GM19099 (cell line): ENCODE results near the gene DIP2B.

ENCODE experiments used
- POLR2A ChIP-seq: IDR thresholded peaks from 3 replicates; pipeline ENCODE4 v1.6.1; 2011; ENCODE audit warnings: low read depth; ENCODE audit not compliant: insufficient read length; ENCODE audit errors: extremely low read depth

DIP2B gene

DNA sequence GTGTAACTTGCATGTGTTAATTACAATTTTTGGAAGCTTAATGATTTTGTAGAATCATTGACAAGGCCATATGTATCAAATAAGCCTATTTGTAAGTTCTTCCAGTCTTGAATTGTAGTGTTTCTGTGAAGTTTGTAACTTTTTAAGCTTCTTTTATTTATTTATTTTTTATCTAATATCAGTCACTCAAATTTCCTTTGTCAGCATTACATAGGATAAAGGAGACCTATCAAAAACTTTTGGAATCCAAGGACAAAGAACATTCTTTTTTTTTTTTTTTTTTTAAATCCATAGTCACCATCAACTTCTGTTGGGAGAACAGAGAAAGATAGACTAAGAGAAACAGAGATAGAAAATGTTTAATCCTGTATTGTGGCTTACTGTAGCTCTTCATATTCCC is 36.4 kb downstream of the DIP2B start:
- TF ChIP-seq POLR2A = no peak

DNA sequence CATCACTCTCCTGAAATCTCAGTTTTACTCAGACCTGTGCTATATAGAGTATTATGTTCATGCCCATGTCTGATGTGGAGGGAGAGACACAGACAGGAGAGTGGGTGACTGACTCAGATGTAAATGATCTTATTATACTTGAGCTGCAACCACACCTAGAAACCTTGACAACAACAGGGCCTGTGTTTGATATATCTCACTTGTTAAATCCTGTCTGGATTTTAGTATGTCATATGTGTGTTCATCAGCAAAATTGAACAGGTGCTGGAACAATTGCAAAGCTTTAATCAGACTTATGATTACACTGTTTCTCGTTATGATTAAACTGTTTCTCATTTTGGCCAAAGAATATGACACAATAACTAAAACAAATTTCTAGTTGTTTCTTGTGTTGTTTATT is 37.7 kb downstream of the DIP2B start:
- no peak for TF ChIP-seq POLR2A

DNA sequence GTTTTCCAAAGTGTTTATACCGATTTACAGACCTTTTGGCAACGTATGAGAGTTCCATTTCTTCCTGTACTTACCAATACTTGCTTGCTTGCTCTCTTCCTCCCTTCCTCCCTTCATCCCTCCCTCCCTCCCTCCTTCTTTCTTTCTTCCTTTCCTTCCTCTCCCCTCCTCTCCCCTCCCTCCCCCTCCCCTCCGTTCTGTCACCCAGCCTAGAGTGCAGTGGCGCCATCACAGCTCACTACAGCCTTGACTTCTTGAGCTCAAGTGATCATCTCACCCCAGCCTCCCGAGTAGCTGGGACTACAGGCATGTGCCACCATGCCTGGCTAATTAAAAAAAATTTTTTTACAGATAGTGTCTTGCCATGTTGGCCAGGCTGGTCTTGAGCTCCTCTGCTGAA is 40.4 kb downstream of the DIP2B start:
- TF ChIP-seq POLR2A = no peak

DNA sequence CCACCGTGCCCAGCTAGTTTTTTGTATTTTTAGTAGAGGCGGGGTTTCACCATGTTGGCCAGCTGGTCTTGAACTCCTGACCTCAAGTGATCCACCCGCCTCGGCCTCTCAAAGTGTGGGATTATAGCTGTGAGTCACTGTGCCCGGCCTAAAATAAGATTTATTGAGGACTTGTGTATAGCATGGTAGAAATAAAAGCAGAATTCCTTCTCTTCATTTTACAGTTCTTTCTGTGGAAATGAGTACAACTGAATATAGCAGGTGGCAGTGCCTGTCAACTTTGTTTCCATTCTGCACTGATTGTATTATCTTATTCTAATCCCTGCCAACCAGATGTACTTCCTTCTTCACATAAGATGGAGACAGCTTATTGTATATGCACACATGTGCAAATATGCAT is 41.0 kb downstream of the DIP2B start:
- no peak for TF ChIP-seq POLR2A

DNA sequence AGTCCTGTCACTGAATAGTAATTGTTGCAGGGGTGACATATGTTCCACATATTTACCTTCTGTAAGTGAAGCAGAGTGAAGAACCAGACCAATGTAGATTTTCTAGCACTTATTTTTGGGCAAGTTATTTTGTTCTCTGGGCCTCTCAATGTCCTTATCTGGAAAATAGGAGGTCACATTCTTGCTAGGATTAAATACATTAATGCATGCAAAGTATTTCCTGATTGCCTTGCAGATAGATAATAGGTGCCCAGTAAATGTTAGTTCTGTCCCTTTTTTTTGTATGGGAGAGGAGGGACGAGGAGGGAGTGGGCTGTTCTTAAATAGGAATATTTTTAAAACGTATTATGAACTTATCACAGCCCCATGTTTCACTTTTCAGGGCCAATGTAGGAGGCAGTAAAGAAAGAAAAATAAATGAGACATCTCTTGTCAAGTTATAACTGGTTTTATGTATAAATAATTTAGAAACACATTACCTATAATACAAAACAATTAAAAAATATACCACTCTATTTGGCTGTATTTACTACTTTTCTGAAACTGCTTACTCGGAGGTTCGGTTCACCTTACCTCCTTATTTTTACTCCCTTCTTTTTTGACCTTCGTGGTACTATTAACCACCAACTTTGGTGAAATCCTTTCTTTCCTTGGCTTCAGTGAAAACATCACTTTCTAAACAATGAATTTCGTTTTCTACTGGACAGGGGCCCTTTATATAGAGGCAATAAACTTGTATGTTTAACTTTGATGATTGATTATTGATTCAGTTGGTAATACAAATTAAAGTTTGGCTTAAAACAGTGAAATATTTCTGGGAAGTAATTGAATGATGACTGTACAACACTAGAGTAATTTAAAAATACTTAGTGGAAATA is 41.9 kb downstream of the DIP2B start:
- no peak for TF ChIP-seq POLR2A

DNA sequence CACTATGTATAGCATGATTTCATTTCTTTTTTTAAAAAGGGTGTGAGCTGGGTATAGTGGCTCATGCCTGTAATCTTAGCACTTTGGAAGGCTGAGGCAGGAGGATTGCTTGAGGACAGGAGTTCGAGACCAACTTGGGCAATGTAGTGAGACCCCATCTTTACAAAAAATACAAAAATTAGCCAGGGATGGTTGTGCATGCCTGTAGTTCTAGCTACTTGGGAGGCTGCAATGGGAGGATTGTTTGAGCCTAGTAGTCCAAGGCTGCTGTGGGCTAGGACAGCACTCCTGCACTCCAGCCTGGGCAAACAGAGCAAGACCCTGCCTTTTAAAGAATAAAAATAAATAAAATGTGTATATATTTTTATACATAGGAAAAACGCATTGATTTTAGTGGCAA is 43.0 kb downstream of the DIP2B start:
- TF ChIP-seq POLR2A = no peak

DNA sequence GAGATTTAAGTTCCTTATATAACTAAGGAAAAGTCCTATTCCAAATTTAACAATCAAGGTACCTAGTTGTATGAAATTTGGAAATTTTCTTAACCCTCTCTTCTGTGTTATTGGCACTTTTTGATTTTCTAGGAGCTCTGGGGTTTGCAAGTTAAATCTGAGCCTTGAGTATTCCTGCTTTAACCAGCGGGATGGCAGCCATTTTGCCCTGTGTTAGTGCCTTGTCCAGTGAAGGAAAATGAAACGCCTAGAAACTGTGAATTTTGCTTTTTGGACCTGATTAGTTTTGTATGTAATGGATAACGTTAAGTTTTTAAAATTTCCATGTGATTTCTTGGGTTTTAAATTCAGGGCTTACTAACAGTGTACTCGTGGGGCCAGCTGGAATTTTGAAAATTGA is 45.1 kb downstream of the DIP2B start:
- no peak for TF ChIP-seq POLR2A

DNA sequence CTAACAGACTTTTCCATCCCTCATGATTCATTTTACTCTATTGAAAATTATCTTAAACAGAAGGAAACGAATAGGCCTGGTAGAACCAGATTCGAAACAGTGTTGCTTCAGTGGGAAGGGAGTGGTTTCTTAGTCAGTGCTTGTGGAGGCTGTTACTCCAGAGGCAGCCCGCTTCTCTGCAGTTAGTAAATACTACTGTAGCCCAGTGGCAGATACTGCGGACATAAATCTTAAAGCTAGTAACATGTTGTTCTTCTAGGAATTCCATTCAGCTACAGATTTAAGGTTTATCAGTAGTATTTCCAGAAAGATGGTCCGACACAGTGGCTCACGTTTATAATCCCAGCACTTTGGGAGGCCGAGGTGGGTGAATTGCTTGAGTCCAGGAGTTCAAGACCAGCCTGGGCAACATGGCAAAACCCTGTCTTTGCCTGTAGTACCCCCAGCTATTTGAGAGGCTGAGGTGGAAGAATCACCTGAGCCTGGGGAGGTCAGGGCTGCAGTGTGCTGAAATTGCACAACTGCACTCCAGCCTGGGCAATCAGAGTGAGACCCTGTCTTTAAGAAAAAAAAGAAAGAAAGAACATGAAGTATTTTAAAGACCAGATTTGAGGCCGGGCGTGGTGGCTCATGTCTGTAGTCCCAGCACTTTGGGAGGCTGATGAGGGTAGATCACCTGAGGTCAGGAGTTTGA is 45.9 kb downstream of the DIP2B start:
- no peak for TF ChIP-seq POLR2A

DNA sequence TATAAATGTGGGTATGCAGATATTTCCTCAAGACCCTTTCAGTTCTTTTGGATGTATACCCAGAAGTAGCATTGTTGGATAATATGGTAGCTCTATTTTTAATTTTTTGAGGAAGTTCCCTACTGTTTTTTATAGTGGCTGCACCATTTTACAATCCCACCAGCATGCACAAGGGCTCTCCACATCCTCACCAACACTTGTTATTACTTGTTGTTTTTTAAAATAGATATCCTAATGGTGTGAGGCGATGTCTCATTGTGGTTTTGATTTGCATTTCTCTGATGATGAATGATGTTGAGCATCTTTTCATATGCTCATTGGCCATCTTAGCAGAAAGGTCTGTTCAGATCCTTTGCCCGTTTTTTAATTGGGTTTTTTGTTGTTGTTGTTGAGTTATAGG is 47.1 kb downstream of the DIP2B start:
- TF ChIP-seq POLR2A = no peak

DNA sequence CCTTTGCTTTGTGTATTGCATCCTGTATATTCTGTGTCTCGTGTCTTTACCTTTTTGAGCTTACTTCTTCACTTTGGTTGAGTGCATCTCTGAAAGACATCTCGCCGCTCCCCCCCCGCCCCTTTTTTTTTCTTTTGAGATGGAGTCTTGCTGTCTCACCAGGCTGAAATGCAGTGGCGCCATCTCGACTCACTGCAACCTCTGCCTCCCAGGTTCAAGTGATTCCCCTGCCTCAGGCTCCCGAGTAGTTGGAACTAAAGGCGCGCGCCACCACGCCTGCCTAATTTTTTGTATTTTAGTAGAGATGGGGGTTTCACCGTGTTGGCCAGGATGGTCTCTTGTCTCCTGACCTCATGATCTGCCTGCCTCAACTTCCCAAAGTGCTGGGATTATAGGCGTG is 49.9 kb downstream of the DIP2B start:
- TF ChIP-seq POLR2A = no peak

DNA sequence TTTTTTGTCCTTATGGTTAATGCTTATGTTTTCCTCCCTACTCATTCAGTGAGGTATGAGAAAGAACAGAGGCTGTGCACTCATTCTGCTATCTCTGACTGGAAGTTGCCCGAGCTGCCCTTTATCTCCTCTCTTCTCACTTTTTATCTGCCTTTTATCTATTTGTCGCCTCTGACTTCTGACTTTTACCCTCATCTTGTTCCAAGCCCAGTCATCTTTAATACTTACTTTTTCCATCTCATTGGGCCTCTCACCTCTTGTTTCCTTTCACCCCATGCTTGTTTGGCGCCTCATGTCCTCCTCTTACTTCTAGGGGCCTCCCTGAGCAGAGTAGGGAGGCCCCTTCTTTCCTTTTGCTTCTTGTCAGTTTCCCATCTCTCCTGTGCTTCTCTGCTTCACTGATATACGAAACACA is 50.7 kb downstream of the DIP2B start:
- TF ChIP-seq POLR2A = no peak

DNA sequence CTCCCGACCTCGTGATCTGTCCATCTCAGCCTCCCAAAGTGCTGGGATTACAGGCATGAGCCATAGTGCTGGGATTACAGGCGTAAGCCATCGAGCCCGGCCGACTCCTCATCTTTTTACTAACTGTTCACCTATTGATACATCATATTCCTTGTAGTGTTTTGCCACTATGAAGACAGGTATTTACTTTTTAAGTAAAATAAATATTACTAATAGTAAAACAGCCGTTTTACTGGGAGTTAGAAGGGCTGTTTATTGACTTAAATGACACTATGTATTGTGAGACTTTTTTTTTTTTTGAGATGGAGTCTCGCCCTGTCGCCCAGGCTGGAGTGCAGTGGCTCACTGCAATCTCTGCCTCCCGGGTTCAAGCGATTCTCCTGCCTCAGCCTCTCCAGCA is 51.5 kb downstream of the DIP2B start:
- no peak for TF ChIP-seq POLR2A

DNA sequence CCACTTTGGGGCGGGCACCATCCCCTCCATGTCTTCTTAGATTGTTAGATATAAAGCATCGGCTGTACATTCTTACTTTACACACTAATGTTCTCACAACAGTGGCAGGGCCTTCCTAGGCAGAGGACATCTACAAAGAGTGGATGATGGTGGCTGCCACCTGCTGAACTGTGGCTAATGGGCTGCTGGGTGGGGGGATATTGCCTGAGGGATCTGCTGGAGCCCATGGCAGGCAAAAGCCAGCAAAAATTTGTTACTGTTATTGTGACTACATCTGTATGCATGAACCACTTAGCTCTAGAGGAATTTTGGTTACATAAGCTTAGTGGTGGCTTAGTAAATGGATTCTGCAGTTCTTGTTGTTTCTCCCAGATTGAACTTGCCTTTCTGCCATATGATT is 52.6 kb downstream of the DIP2B start:
- no peak for TF ChIP-seq POLR2A

DNA sequence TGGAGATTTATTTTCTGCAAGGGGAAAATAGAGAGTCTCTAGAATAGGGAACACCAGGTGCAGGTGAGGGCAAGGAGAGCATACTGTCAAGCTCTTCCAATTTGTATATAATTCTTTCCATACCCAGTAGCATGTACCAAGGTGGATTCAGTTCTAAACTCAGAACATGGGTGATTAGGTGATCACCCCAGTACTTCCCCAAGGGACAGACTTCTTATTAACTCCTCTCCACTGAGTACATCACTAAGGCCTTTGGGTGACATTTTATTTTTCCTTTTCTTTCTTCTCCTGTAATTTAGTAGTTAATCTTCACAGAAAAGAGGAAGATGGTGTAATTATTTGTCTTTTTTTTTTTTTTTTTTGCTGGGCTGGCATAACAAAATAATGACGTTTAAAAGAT is 54.2 kb downstream of the DIP2B start:
- no peak for TF ChIP-seq POLR2A

DNA sequence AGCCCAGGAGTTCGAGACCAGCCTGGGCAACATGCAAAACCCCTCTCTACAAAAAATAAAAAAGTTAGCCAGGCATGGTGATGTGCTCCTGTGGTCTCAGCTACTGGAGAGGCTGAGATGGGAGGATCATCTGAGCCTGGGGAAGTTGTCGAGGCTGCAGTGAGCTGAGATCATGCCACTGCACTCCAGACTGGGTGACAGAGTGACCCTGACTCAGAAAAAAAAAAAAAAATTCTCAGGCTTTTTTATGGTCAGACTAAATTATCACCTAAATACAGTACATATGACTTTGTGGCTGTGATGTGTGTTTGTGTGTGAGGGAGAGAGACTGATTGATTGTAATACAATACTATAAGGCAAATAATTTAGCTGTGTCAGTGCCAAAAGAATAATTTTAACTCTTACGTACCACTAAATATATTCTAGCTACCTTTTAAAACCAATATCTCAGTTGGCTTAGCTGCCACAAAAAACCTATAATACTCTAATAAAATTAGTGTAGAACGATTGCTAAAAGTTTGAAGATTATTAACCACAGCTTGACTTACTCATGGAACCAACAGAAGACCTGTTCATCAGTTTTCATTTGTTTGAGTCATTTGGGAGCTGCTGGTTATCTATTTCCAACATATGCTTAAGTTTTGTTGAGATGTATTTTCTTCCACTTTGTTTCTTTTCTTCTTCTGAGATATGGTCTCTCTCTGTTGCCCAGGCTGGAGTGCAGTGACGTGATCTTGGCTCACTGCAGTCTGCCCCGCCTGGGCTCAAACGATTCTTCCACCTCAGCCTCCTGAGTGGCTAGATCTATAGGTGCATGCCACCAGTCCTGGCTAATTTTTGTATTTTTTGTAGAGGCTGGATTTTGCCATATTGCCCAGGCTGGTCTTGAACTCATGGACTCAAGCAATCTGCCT is 58.0 kb downstream of the DIP2B start:
- no peak for TF ChIP-seq POLR2A
